ENCODE measurements around the gene RER1. TPM values are rescaled to one million over a fixed set of nuclear protein-coding genes. Genes with fewer than 3 reads are reported as not detected.

Gene RER1
- total RNA-seq, 1 donor from 2014 or later, result 147 TPM

GRCh38 chr1:2425892-2426291 is 34.3 kb downstream of the RER1 start:
- H3K27ac Mint-ChIP-seq (ENCODE audit: unreplicated experiment), result no peak overlapping the region
- peaks cover 2% of the 10 kb centered on the region for H3K36me3 Mint-ChIP-seq (ENCODE audit: unreplicated experiment)
- TF ChIP-seq CTCF (IDR thresholded peaks at IDR 0.05), result no peak
- peaks cover 3% of the 10 kb centered on the region for H3K27me3 Mint-ChIP-seq (ENCODE audit: unreplicated experiment)
- no peak for DNase-seq (ENCODE audit: extremely low spot score, unreplicated experiment)
- H3K4me3 Mint-ChIP-seq (ENCODE audit: unreplicated experiment), result no peak overlapping the region
- H3K9me3 Mint-ChIP-seq (ENCODE audit: unreplicated experiment), result peaks cover 3% of the 10 kb centered on the region
- H3K4me1 Mint-ChIP-seq (ENCODE audit: unreplicated experiment), result no peaks in the 10 kb centered on the region

GRCh38 chr1:2426540-2426939 is 34.9 kb downstream of the RER1 start:
- H3K4me1 Mint-ChIP-seq (ENCODE audit: unreplicated experiment), result no peaks in the 10 kb centered on the region
- peaks cover 3% of the 10 kb centered on the region for H3K27me3 Mint-ChIP-seq (ENCODE audit: unreplicated experiment)
- H3K9me3 Mint-ChIP-seq (ENCODE audit: unreplicated experiment), result peaks cover 3% of the 10 kb centered on the region
- no peak for DNase-seq (ENCODE audit: extremely low spot score, unreplicated experiment)
- peaks cover 2% of the 10 kb centered on the region for H3K36me3 Mint-ChIP-seq (ENCODE audit: unreplicated experiment)
- H3K4me3 Mint-ChIP-seq (ENCODE audit: unreplicated experiment), result no peak overlapping the region
- no peak overlapping the region for H3K27ac Mint-ChIP-seq (ENCODE audit: unreplicated experiment)
- TF ChIP-seq CTCF (IDR thresholded peaks at IDR 0.05), result no peak

GRCh38 chr1:2427051-2427450 is 35.4 kb downstream of the RER1 start:
- Mint-ChIP-seq H3K4me3 (ENCODE audit: unreplicated experiment) (no peak overlapping the region), H3K36me3 (ENCODE audit: unreplicated experiment) (peaks cover 2% of the 10 kb centered on the region), H3K9me3 (ENCODE audit: unreplicated experiment) (peaks cover 3% of the 10 kb centered on the region), H3K27ac (ENCODE audit: unreplicated experiment) (no peak overlapping the region), H3K27me3 (ENCODE audit: unreplicated experiment) (peaks cover 3% of the 10 kb centered on the region), H3K4me1 (ENCODE audit: unreplicated experiment) (no peaks in the 10 kb centered on the region)
- no peak for TF ChIP-seq CTCF (IDR thresholded peaks at IDR 0.05)
- DNase-seq (ENCODE audit: extremely low spot score, unreplicated experiment), result no peak

- H3K9me3 Mint-ChIP-seq (ENCODE audit: unreplicated experiment), result peaks cover under 1% of the 10 kb centered on the region
- H3K36me3 Mint-ChIP-seq (ENCODE audit: unreplicated experiment), result no peaks in the 10 kb centered on the region
- no peak for TF ChIP-seq CTCF (IDR thresholded peaks at IDR 0.05)
- no peak overlapping the region for H3K4me3 Mint-ChIP-seq (ENCODE audit: unreplicated experiment)
- no peak for DNase-seq (ENCODE audit: extremely low spot score, unreplicated experiment)
- H3K27me3 Mint-ChIP-seq (ENCODE audit: unreplicated experiment), result no peaks in the 10 kb centered on the region
- H3K27ac Mint-ChIP-seq (ENCODE audit: unreplicated experiment), result no peak overlapping the region
- H3K4me1 Mint-ChIP-seq (ENCODE audit: unreplicated experiment), result no peaks in the 10 kb centered on the region
Measured at GRCh38 chr1:2427976-2428375, 36.3 kb downstream of the RER1 start.

GRCh38 chr1:2428490-2428889 is 36.8 kb downstream of the RER1 start:
- no peak for TF ChIP-seq CTCF (IDR thresholded peaks at IDR 0.05)
- H3K27me3 Mint-ChIP-seq (ENCODE audit: unreplicated experiment), result peaks cover 2% of the 10 kb centered on the region
- DNase-seq (ENCODE audit: extremely low spot score, unreplicated experiment), result no peak
- no peaks in the 10 kb centered on the region for H3K36me3 Mint-ChIP-seq (ENCODE audit: unreplicated experiment)
- H3K4me1 Mint-ChIP-seq (ENCODE audit: unreplicated experiment), result no peaks in the 10 kb centered on the region
- H3K27ac Mint-ChIP-seq (ENCODE audit: unreplicated experiment), result no peak overlapping the region
- no peak overlapping the region for H3K4me3 Mint-ChIP-seq (ENCODE audit: unreplicated experiment)
- no peaks in the 10 kb centered on the region for H3K9me3 Mint-ChIP-seq (ENCODE audit: unreplicated experiment)

All from osteocyte (in vitro differentiated cells).